ENCODE data around the gene POLR3E. TPM values are rescaled to one million over a fixed set of nuclear protein-coding genes. Genes with fewer than 3 reads are reported as not detected.

POLR3E gene
- total RNA-seq, 1 experiment from 2014 or later = 69.8 TPM

GRCh38 chr16:22278441-22279230 lies 18.6 kb upstream of the POLR3E start:
- ChIA-PET CTCF (interaction anchor here (0.7 kb wide), 1 partner anchor 113 kb away, joined by 5 read pairs; no protein-coding TSS in a partner anchor), POLR2A (ENCODE audit: low non-redundant PET) (no interaction called here)
- DNase-seq (ENCODE audit: low spot score) = no peak
- H3K27me3 ChIP-seq (replicated peaks; ENCODE audit: insufficient read depth, low read depth, low read length, poor library complexity) = no peaks in the 10 kb centered on the region
- intact Hi-C loops (cut with micrococcal nuclease; ENCODE audit: unreplicated experiment) = no loop called here
- no peaks in the 10 kb centered on the region for H3K4me1 ChIP-seq (ENCODE audit: insufficient read depth, low read length, poor library complexity, severe bottlenecking)
- no peak overlapping the region for H3K4me3 ChIP-seq (ENCODE audit: low read depth, low read length, poor library complexity, severe bottlenecking)
- no TSS peak for BruUV-seq (replicated peaks)
- no peaks in the 10 kb centered on the region for H3K36me3 ChIP-seq (ENCODE audit: insufficient read depth, low read length, poor library complexity, severe bottlenecking)
- TF ChIP-seq EZH2 (IDR thresholded peaks at IDR 0.05; ENCODE audit: borderline replicate concordance, low read depth, low read length, poor library complexity, severe bottlenecking) = no peak
- TF ChIP-seq, protein P1, sequence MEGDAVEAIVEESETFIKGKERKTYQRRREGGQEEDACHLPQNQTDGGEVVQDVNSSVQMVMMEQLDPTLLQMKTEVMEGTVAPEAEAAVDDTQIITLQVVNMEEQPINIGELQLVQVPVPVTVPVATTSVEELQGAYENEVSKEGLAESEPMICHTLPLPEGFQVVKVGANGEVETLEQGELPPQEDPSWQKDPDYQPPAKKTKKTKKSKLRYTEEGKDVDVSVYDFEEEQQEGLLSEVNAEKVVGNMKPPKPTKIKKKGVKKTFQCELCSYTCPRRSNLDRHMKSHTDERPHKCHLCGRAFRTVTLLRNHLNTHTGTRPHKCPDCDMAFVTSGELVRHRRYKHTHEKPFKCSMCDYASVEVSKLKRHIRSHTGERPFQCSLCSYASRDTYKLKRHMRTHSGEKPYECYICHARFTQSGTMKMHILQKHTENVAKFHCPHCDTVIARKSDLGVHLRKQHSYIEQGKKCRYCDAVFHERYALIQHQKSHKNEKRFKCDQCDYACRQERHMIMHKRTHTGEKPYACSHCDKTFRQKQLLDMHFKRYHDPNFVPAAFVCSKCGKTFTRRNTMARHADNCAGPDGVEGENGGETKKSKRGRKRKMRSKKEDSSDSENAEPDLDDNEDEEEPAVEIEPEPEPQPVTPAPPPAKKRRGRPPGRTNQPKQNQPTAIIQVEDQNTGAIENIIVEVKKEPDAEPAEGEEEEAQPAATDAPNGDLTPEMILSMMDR (conservative IDR thresholded peaks at IDR 0.05; ENCODE audit: low read depth, low read length) = no peak
- H3K27ac ChIP-seq (ENCODE audit: low read depth, low read length, poor library complexity, severe bottlenecking) = no peak overlapping the region
- no peaks in the 10 kb centered on the region for H3K9me3 ChIP-seq (ENCODE audit: low read depth, low read length, poor library complexity, severe bottlenecking)

DNA sequence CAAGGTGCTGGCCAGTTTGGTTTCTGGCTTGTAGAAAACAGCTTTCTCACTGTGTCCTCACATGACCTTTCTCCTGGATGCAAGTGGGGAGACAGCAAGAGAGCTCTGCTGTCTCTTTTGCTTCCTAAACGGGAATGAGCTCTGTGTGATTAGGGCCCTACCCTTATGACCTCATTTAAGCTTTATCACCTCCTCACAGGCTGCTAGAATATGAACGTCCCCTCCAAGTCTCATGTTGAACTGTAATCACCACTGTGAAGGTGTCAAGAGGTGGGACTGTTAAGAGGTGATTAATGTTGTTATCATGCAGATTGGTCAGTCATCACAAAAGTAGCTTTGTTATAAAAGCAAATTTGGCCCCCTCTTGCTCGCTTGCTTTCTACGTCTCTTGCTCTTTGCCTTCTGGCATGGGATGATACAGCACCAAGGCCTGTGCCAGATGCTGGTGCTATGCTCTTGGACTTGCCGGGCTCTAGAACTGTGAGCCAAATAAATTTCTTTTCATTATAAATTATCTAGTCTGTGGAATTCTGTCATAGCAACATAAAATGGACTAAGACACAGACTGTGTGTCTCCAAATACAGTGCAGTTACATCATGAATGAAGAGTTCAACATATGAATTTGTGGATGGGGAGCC lies 14.8 kb upstream of the POLR3E start:
- CTCF ChIA-PET = no interaction called here
- no peaks in the 10 kb centered on the region for H3K36me3 ChIP-seq (ENCODE audit: insufficient read depth, low read length, poor library complexity, severe bottlenecking)
- POLR2A ChIA-PET (ENCODE audit: low non-redundant PET) = no interaction called here
- no peak overlapping the region for H3K27ac ChIP-seq (ENCODE audit: low read depth, low read length, poor library complexity, severe bottlenecking)
- BruUV-seq (replicated peaks) = no TSS peak
- DNase-seq (ENCODE audit: low spot score) = no peak
- H3K9me3 ChIP-seq (ENCODE audit: low read depth, low read length, poor library complexity, severe bottlenecking) = no peaks in the 10 kb centered on the region
- no peaks in the 10 kb centered on the region for H3K4me1 ChIP-seq (ENCODE audit: insufficient read depth, low read length, poor library complexity, severe bottlenecking)
- no peaks in the 10 kb centered on the region for H3K27me3 ChIP-seq (replicated peaks; ENCODE audit: insufficient read depth, low read depth, low read length, poor library complexity)
- intact Hi-C loops (cut with micrococcal nuclease; ENCODE audit: unreplicated experiment) = no loop called here
- no peak overlapping the region for H3K4me3 ChIP-seq (ENCODE audit: low read depth, low read length, poor library complexity, severe bottlenecking)
- no peak for TF ChIP-seq EZH2 (IDR thresholded peaks at IDR 0.05; ENCODE audit: borderline replicate concordance, low read depth, low read length, poor library complexity, severe bottlenecking)
- TF ChIP-seq, protein P1 (conservative IDR thresholded peaks at IDR 0.05; ENCODE audit: low read depth, low read length) = no peak

GRCh38 chr16:22284637-22285036 lies 12.6 kb upstream of the POLR3E start:
- no peaks in the 10 kb centered on the region for H3K4me1 ChIP-seq (ENCODE audit: insufficient read depth, low read length, poor library complexity, severe bottlenecking)
- DNase-seq (ENCODE audit: low spot score) = no peak
- ChIA-PET POLR2A (ENCODE audit: low non-redundant PET) (no interaction called here), CTCF (no interaction called here)
- H3K36me3 ChIP-seq (ENCODE audit: insufficient read depth, low read length, poor library complexity, severe bottlenecking) = no peaks in the 10 kb centered on the region
- no peak overlapping the region for H3K4me3 ChIP-seq (ENCODE audit: low read depth, low read length, poor library complexity, severe bottlenecking)
- no peaks in the 10 kb centered on the region for H3K27me3 ChIP-seq (replicated peaks; ENCODE audit: insufficient read depth, low read depth, low read length, poor library complexity)
- intact Hi-C loops (cut with micrococcal nuclease; ENCODE audit: unreplicated experiment) = no loop called here
- H3K27ac ChIP-seq (ENCODE audit: low read depth, low read length, poor library complexity, severe bottlenecking) = no peak overlapping the region
- no TSS peak for BruUV-seq (replicated peaks)
- no peaks in the 10 kb centered on the region for H3K9me3 ChIP-seq (ENCODE audit: low read depth, low read length, poor library complexity, severe bottlenecking)
- no peak for TF ChIP-seq EZH2 (IDR thresholded peaks at IDR 0.05; ENCODE audit: borderline replicate concordance, low read depth, low read length, poor library complexity, severe bottlenecking)

Data from A673 (cell line).